COLO829 (cell line): ENCODE data around the gene SMNDC1.

ENCODE experiments used
- DNase-seq: peaks from one replicate; pipeline ENCODE4 v3.0.0; 2012; ENCODE audit warnings: low spot score

The SMNDC1 gene

DNA sequence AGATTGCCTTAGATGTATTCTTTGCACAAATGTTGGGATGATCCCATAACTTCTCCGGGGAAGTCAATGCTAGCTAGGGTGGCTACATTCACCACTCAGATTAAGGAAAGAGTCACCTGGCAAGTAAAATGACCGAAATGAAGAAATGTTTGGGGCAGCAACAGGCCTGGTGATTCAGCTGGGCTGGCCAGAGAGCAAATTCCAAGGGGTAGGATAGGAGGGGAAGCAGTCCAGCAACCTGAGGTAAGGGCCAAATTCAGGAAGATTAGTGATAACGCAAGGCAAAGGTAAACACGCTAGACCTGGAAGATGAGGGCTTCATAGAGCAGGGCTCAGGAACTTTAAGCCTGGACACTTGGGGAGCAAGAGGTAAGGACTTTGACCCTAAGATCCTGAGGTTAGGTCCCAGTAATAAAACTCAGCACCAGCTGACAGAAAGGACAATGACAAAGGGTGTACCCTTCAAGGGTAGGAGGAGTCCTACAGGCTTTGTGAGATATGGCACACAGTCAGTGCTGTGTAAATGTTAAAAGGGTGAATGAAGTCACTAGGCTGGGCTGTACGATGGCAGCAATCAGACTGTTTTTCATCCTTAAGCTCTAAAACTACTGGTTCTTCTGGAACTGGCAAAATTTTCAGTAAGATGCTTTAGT is 22.7 kb upstream of the SMNDC1 start:
- DNase-seq: no peak

DNA sequence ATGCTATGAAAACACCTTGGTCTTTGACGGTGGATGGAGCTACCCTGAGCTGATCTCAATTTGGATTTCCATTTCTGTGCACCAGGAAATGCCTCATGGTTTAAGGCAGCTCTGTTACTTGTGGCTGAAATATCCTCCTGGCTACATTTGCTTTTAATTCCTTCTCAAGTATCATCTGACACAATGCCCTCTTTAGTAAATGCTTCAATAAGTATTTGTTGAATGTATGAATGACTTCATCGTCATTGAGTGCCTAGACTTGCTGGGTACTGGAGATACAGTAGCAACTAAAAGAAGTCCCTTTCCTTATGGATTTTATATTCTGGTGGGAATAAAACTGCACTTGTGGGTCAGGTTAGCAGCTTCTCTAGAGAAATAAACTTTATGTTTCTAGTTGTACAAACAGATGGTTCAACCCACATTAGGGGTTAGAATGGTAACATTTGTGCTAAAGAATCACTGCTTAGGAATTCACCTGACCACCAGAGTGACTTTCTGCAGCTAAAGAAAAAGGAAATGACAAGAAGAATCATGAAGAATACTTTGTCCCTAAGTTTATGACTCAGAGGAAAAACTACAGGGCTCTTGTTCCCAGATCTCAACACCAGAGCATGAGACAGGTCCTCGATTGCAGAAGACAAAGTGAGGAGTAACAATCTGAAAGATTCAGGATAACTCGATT is 21.8 kb upstream of the SMNDC1 start:
- DNase-seq: peak; percentile 70

DNA sequence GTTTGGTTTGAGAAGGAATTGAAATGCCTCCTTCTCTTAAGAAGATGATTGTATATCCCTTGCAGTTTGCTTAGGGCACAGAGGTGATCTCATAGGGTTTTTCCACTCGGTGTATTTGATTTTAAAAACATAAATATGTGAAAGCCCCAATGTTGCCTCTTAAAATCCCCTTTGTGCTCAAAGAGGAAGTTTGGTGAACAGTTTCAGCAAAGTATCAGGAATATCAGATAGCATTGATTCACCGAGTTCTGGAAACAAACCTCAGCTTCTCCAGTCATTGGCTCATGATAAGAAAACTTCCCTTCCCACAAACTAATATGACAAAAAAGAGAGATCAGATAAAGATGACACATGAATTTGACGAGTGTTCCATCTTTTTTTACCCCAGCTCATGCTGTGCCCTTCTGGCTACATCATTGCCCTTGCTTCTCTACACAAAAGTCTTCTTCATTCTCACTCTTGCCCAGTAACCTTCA is 20.1 kb upstream of the SMNDC1 start:
- DNase-seq: no peak

DNA sequence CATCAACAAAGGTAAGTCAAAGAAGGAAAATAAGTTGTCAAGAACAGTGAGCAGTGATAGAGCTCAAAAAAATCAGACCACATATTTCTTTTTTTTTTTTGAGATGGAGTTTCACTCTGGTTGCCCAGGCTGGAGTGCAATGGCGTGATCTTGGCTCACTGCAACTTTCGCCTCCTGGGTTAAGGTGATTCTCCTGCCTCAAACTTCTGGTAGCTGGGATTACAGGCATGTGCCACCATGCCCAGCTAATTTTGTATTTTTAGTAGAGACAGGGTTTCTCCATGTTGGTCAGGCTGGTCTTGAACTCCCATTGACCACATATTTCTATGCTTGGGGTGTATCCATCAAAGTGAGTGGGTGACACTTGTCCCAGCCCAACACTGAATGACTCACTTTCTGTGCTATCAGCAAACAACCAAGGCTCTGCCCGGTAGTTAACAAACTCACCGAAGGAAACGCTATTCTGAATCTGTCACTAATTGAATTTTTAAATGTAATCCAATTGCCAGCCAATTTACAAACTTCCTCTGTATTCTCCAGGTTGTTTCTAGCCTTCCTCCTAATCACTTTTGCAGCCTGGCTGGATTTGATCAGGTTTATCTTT is 19.6 kb upstream of the SMNDC1 start:
- no peak for DNase-seq

DNA sequence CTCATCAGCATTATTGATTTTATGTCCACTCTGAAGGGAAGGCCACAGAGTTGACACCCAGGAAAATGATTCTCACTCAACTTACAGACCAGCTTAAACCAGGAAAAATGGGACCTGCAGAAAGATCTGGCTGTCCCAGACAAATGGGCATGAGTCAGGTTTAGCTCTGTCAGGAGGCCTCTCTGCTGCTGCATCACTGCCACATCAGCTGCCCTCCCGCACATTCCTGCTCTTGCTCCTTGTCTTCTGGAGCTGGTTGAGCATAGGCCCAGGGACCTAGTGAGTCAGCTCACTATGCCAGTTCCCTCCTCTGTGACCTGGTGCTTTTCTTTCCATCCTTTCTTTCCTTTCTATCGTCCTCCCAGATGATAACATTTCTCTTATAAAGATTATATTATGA is 18.8 kb upstream of the SMNDC1 start:
- no peak for DNase-seq

DNA sequence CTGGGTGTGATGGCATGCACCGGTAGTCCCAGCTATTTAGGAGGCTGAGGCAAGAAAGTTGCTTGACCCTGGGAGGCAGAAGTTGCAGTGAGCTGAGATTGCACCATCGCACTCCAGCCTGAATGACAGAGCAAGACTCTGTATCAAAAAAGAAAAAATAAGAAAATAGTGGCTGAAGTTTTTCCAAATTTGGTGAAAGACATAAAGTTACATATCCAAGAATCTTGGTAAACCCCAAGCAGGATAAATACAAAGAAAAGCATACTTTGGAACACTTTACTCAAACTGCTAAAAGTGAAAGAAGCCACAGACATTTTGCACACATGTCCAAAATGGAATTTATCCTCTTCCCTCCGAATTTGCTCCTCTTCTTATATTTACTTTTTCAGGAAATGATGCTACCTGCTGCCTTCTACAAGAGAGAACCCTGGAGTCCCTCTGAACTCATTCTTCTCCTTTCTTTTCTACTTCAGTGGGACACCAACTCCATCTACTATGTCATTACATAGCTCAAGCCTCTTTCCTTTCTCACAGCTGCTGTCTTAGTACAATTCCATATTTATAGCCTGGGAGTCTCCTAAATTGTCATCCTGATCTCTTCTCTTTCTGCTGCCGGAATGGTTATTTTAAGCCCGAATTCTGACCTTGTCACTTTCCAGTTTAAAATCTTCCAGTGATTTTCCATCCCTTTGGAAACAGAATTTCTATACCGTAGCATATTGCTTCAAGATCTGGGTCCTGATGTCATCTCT is 17.3 kb upstream of the SMNDC1 start:
- no peak for DNase-seq

DNA sequence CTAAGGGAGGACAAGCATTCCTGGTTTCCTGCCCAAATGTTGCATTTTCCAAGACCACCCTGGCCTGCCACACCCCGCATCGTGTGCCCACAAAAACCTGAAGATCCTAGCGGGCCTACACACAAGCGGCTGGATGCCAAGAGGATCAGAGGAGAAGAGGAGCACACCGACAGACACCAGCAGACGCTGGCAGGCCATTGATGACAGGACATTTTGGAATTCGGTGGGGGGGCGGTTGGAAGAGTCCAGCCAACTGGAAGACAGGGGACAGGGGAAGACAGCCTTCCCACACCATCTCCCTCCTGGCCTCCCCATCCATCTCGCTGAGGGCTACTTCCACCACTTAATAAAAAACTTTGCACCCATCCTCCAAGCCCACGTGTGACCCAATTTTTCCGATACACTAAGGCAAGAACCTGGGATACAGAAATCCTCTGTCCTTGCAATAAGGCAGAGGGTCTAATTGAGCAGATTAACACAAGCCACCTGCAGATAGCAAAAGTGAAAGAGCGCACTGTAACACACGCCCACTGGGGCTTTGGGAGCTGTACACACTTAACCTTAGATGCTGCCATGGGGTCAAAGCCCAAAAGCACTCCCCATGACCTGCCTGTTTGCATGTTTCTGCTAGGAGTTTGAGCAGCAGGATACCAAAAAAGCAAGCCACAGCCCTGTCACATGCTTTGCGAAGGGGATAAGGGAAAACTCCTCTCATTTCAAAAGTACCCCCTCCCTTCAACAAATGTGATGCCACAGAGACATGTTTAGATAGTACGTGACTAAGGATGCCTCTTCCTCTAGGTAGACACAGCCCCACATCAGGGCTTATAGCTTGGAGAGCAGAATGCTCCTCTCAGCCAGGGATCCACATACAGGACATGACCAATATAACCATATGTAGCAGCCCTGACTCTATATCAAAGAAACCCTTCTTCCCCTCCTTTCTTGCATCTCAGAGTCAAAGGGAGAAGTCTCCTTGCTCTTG is 13.4 kb upstream of the SMNDC1 start:
- DNase-seq: no peak

DNA sequence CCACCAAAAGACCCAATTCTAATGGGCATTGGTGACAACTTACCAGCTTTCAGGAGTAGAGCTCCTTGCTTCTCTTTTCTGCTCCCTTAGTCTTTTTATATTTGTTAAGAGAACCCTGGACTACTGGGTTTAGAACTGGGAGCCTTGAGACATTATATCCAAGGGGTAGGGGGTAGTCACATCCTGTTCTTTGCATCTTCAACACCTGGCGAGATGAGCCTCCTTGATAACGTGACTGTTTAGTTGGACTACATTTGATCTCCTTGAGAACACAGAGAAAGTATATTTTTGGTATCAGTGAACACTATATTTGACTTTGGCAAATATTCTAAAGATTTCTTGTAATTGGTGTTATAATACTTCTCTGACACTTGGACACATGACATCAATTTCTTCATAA is 9.0 kb upstream of the SMNDC1 start:
- DNase-seq: no peak

DNA sequence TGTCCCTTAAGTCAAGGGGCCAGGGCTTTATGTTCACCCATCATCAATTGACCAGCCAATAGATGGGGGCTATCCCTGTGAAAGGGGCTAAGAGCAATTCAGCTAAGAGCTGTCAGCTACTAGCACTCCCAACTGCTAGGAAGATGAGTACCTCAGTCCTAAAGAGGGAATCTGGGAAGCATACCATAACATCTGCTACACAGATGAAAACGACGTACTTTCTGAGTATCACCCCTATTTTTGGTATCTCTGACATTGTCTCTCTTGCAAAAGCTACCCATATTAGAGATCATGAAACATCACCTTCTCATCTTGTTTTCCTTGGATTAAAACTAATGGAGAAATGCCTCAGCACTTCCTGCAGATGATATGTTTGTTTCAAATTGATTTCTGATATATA is 7.5 kb upstream of the SMNDC1 start:
- DNase-seq: no peak

DNA sequence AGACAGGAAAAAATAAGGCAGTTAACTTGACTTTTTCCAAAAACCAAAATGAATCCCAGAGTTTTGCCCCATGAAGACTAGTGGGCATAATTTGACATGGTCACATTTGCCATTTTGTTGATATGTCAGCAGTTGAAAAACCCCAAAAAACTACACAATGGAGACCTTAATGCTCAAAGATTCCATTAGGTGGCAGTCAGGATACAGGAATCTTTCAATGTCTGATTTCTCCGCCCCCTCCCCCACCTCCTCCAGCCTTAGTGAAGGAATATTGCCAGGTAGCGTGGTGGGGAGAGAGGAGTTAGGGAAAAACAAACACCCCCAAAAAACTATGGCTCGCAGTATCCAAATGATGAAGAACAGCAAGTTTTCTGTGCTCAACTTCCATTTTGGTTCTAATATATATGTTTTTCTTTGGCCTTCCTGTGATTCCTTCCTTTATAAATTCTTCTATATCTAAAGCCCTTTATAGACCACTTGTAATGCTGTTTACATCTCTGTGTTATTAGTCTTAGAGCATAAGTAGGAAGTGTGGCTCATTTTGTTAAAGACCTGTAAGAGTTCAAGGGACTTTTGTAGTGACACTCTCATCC is 6.7 kb upstream of the SMNDC1 start:
- peak; percentile 22 for DNase-seq

DNA sequence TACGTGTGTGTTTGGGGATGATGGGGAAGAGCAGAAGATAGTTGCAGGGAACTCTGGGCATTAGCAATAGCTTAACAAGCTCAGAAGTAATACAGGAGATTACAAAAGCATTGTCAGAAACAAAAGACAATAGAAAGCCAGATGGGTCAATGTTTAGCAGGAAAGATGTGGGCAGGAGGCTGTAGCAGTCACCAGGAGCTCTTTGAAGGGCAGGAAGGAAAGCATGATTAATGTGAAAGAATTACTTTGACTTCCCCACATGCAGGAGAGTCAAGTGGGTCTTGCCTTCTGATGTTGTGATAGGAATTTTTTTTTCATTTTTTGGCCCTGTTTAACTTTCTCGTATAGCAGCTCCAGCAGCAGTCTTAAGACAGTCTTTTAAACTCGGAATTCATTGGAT is 6.0 kb upstream of the SMNDC1 start:
- no peak for DNase-seq

DNA sequence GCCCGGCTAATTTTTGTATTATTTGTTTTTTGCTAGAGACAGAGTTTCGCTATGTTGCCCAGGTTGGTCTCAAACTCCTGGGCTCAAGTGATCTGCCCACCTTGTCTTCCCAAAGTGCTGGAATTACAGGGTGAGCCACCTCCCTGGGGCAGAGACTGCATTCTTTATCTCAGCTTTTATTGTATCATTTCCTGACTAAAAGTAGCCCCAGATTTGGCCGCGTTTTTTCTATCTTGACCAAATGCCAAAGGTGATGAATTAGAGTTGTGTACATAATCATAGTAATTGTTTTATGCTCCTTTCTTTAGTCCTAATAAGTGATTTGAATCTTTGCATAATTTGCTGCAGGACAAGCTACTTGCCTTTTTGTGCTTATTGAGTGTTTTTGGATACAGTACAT is 3.1 kb upstream of the SMNDC1 start:
- no peak for DNase-seq

DNA sequence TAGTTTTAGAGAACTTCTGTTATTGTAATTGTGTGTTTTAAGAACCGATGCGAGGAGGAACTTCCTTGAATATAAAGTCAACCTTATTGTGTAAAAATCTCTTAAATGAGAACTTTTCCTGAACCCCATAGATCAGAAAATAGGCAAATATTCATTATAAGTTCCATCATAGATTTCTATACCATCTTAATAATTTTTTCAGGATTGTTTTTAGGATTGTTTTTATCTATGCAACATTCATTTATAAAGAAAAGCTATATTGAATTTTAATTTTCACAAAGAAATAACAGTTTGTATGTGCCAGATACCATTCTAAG is 1.7 kb upstream of the SMNDC1 start:
- DNase-seq: no peak

DNA sequence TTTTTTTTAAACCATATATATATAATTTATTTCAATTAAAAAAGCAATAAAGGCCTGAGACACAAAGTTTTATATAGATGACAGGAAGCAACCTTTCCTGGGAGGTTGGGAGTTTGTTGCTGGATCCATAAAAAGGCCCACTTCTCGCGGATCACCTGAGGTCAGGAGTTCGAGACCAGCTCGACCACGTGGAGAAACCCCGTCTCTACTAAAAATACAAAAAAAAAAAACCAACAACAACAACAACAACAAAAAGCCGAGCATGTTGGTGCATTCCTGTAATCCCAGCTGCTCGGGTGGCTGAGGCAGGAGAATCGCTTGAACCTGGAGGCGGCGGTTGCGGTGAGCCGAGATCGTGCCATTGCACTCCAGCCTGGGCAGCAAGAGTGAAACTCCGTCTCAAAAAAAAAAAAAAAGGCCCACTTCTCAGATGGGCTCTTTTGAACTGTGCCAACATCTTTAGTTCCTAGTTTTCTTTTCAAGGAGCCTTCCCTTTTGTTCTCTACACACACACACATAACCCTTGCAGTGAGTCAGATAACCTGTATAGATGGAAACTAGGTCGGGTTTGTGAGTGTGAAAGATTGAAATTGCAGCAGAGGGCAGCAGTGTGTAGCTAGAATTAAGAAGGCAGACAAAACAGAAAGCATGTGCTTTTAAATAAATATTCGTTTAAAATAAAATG is 1.2 kb upstream of the SMNDC1 start:
- peak; percentile 48 for DNase-seq

DNA sequence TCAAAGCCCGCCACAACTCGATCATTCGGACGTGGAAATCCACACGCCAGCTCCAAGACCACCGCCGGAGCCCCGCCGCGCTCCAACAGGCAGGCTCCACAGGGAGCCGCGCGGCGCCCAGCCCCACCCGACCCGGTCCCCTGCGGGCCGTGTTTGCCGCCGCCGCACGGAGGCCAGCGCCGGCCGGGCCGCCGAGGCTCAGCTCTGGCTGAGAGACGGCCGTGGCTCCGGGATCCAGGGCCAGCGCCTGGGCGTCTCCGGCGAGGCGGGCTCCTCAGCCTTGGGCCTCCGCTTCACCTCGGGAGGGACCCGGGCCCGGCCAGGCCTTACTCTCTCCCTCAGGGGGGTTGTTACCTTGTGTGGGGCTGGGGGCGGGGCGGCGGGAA is 333 bp downstream of the SMNDC1 start:
- no peak for DNase-seq

DNA sequence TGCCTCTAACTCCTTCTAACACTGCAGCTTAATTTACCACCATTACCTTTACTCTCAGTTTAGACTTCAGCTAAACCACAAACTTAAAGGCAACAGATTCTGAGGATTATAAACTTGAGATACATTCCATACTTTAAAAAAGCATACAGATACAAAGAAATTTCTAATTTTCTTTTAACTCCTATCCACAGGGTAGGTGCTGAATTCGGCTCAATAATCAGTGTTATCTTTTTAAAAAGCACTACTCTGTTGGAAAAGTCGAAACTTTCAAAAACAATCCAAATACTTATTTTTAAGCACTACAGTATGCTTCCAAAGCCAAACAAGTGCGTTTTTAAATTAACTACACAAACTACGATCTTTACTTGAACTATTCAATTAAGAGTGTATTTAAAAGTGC is 1.0 kb downstream of the SMNDC1 start:
- no peak for DNase-seq

DNA sequence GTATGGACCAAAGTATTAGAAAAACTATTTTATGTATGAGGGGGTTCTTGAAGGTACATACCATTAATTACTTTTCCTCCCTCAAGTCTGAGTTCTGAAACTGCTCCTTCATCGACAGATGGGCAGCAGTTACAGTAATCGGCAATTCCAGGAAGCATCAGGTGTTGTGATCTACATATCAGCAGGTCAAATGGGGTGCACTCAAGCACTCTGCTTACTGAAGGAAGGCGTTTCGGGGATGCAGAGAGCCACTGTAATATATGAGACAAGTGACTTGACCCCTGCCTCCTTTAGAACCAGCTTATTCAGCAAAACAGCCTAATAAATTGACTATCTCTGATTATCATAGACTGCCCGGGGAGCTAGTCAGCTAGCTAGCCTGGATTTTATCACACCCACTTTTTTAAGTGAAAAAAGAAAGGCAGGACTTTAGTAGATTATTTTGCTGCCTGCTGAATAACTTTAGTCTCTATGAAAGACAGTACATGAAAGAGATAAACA is 4.2 kb downstream of the SMNDC1 start:
- no peak for DNase-seq

DNA sequence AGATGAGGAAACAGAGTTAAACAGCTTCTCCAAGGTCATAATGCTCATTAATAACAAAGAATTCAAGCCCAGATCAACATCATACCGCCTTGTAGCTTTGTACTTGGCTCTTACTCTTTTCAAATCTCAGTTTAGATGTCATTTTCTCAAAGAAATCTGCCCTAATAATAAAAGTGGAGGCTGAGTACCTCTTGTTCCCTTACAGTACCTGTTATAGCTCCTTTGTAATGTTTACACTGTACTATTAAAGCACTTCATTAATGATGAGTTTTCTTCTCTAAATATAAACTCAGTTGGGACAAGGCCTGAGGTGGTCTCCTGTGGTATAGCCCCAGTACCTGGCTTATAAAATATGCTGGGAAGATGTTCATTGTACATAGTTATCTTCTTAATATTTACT is 7.8 kb downstream of the SMNDC1 start:
- DNase-seq: no peak

DNA sequence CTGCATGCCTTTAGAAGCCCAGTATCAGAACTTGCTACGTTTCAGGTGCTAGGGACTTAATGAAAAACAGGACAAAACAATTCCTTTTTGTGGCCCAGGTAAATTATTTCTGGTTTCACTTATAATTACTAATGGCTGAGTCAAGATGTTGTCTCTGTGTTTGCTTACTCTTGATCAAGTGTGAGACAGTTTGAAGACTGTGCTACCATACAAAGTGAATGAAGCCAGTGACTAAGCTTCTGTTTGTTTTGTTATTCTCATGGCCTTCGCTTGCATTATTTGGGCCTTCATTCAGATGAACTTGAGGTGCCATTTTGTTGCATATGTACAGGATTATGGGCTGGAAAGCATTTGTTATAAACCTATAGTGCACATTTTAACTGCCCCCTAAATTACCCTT is 17.9 kb downstream of the SMNDC1 start:
- no peak for DNase-seq

DNA sequence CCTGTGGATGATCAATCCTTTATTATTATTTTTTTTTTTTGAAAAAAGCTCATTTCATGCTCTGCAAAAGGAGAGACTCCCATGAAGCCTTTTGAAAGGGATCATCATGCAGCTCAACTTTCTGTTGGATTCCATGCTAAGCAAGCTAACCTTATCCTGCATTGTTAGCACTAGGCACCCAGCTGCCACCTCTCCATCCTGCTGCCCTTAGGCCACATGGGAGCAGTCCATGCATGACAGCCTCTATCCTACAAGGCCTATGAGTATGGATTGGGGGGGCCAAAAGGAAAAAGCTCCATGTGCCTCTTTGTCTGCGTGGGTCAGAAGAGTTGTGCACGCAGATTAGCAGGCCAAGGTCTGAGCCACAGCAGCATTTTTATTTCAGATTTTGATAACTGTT is 19.2 kb downstream of the SMNDC1 start:
- no peak for DNase-seq

DNA sequence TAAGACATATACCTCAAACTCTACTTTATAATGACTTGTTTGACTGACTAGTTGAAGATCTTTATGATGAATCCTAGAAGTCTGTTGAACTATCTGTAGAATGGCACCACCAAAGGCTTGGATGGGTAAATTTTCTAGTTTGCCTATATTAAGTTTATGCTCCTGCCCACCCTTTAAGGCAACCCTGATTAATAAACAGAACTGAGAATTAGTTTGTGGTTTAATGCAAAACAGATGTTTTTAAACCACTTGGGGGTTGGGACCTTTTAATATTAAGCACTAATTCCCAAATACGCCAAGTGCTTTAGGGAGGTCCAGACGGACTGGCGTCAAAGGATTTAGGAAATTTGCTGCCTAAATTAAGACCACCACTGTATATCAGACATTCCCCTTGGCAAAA is 20.5 kb downstream of the SMNDC1 start:
- no peak for DNase-seq
